WTC11 (cell line): ENCODE measurements around the gene TSSC4. TPM values are rescaled to one million over a fixed set of nuclear protein-coding genes. Genes with fewer than 3 reads are reported as not detected.

Source experiments
- ATAC-seq: fragments of 200-7000 bp; cut with Tn5 transposase; 2 replicates; pipeline ENCODE4 v1.10.0; 2021; ENCODE audit warnings: mild to moderate bottlenecking, moderate library complexity
- CTCF ChIA-PET: fragments of 300-600 bp; sonication (Branson Sonifier 250); formaldehyde crosslinking; loops from one replicate; lab custom pipeline; 2021; ENCODE audit warnings: antibody characterized with exemption; lab: Charles Lee
- POLR2A ChIA-PET: fragments of 350-600 bp; sonication (Branson Sonifier 250); formaldehyde crosslinking; loops from one replicate; lab custom pipeline; 2021; ENCODE audit warnings: antibody characterized with exemption; lab: Charles Lee
- DNase-seq: peaks from one replicate; pipeline ENCODE4 v3.0.0; 2021; ENCODE audit warnings: low spot score
- H3K27ac Mint-ChIP-seq: 2 replicates; pipeline ENCODE4 v1.8.0; 2021; ENCODE audit warnings: mixed read lengths
- H3K27me3 Mint-ChIP-seq: 2 replicates; pipeline ENCODE4 v1.8.0; 2021; ENCODE audit warnings: low read depth, mild to moderate bottlenecking, moderate library complexity, mixed read lengths
- H3K36me3 Mint-ChIP-seq: 2 replicates; pipeline ENCODE4 v1.8.0; 2021; ENCODE audit warnings: mixed read lengths
- H3K4me1 Mint-ChIP-seq: 2 replicates; pipeline ENCODE4 v1.8.0; 2022; ENCODE audit warnings: mixed read lengths
- H3K4me3 Mint-ChIP-seq: 2 replicates; pipeline ENCODE4 v1.8.0; 2021; ENCODE audit warnings: mild to moderate bottlenecking, moderate library complexity, mixed read lengths
- H3K9me3 Mint-ChIP-seq: 2 replicates; pipeline ENCODE4 v1.8.0; 2021; ENCODE audit warnings: mixed read lengths
- AR ChIP-seq: fragments of 250-450 bp; sonication (Bioruptor Pico); IDR thresholded peaks from 2 replicates; pipeline ENCODE4 v1.9.0; 2021; ENCODE audit warnings: mild to moderate bottlenecking
- ARID4B ChIP-seq: sonication (generic); formaldehyde crosslinking; IDR thresholded peaks from 2 replicates; pipeline ENCODE4 v1.8.0; 2023; ENCODE audit warnings: missing genetic modification reagents, mild to moderate bottlenecking, borderline replicate concordance
- CREM ChIP-seq: sonication (generic); formaldehyde crosslinking; IDR thresholded peaks from 2 replicates; pipeline ENCODE4 v1.8.1; 2022; ENCODE audit warnings: mild to moderate bottlenecking, missing genetic modification reagents, moderate library complexity
- E2F4 ChIP-seq: sonication (generic); formaldehyde crosslinking; IDR thresholded peaks from 2 replicates; pipeline ENCODE4 v1.8.1; 2022; ENCODE audit warnings: low read depth, mild to moderate bottlenecking, moderate library complexity, missing genetic modification reagents, borderline replicate concordance
- ELF4 ChIP-seq: sonication (generic); formaldehyde crosslinking; IDR thresholded peaks from 2 replicates; pipeline ENCODE4 v1.8.1; 2022; ENCODE audit warnings: low read depth, mild to moderate bottlenecking, moderate library complexity, missing genetic modification reagents
- EMX1 ChIP-seq: fragments of 250-450 bp; sonication (Bioruptor Pico); IDR thresholded peaks from 2 replicates; pipeline ENCODE4 v1.8.0; 2021; ENCODE audit warnings: mild to moderate bottlenecking
- ERG ChIP-seq: fragments of 250-450 bp; sonication (Bioruptor Pico); IDR thresholded peaks from 2 replicates; pipeline ENCODE4 v1.8.0; 2021; ENCODE audit warnings: mild to moderate bottlenecking
- ESRRA ChIP-seq: sonication (generic); formaldehyde crosslinking; IDR thresholded peaks from 2 replicates; pipeline ENCODE4 v1.8.1; 2022; ENCODE audit warnings: mild to moderate bottlenecking, missing genetic modification reagents, borderline replicate concordance
- FOXK1 ChIP-seq: sonication (generic); formaldehyde crosslinking; IDR thresholded peaks from 2 replicates; pipeline ENCODE4 v1.8.0; 2022; ENCODE audit warnings: mild to moderate bottlenecking, moderate library complexity, missing genetic modification reagents
- FOXP1 ChIP-seq: sonication (generic); formaldehyde crosslinking; IDR thresholded peaks from 2 replicates; pipeline ENCODE4 v1.8.0; 2022; ENCODE audit warnings: missing genetic modification reagents, mild to moderate bottlenecking, moderate library complexity, borderline replicate concordance
- GTF2I ChIP-seq: fragments of 250-450 bp; sonication (Bioruptor Pico); conservative IDR thresholded peaks from 2 replicates; pipeline ENCODE4 v1.4.0; 2021; ENCODE audit warnings: mild to moderate bottlenecking
- IRF2 ChIP-seq: sonication (generic); formaldehyde crosslinking; IDR thresholded peaks from 2 replicates; pipeline ENCODE4 v1.8.0; 2022; ENCODE audit warnings: low read depth, missing genetic modification reagents, borderline replicate concordance
- MAX ChIP-seq: sonication (generic); formaldehyde crosslinking; IDR thresholded peaks from 2 replicates; pipeline ENCODE4 v1.8.0; 2022; ENCODE audit warnings: mild to moderate bottlenecking, missing genetic modification reagents
- MXD4 ChIP-seq: fragments of 250-450 bp; sonication (Bioruptor Pico); IDR thresholded peaks from 2 replicates; pipeline ENCODE4 v1.8.0; 2021; ENCODE audit warnings: mild to moderate bottlenecking, moderate library complexity, borderline replicate concordance
- MYBL2 ChIP-seq: sonication (generic); formaldehyde crosslinking; IDR thresholded peaks from 2 replicates; pipeline ENCODE4 v1.8.1; 2023; ENCODE audit warnings: mild to moderate bottlenecking, moderate library complexity, missing genetic modification reagents
- OVOL2 ChIP-seq: fragments of 250-450 bp; sonication (Bioruptor Pico); IDR thresholded peaks from 2 replicates; pipeline ENCODE4 v1.9.0; 2021; ENCODE audit warnings: mild to moderate bottlenecking, borderline replicate concordance
- SMAD3 ChIP-seq: sonication (generic); formaldehyde crosslinking; IDR thresholded peaks from 2 replicates; pipeline ENCODE4 v1.8.0; 2022; ENCODE audit warnings: missing genetic modification reagents, mild to moderate bottlenecking, borderline replicate concordance
- ZBTB21 ChIP-seq: sonication (generic); formaldehyde crosslinking; IDR thresholded peaks from 2 replicates; pipeline ENCODE4 v1.8.1; 2023; ENCODE audit warnings: mild to moderate bottlenecking, missing genetic modification reagents, borderline replicate concordance
- ZNF121 ChIP-seq: sonication (generic); formaldehyde crosslinking; IDR thresholded peaks from 2 replicates; pipeline ENCODE4 v1.8.0; 2023; ENCODE audit warnings: missing genetic modification reagents
- total RNA-seq: library from RNA; stranded (reverse); gene quantifications from 3 replicates; pipeline ENCODE4 v1.2.3, GENCODE V29; 2021

The TSSC4 gene
- total RNA-seq, 1 experiment from 2014 or later = 41.4 TPM

- Mint-ChIP-seq H3K4me1 (no peaks in the 10 kb centered on the region), H3K27ac (no peak overlapping the region), H3K36me3 (no peaks in the 10 kb centered on the region), H3K27me3 (peaks cover 7% of the 10 kb centered on the region)
- no peak for DNase-seq
- CTCF ChIA-PET = no interaction called here
- TF ChIP-seq ARID4B (CRISPR knock-in tag) (no peak), AR (CRISPR knock-in tag) (no peak), ESRRA (CRISPR knock-in tag) (no peak), EMX1 (CRISPR knock-in tag) (no peak), IRF2 (CRISPR knock-in tag) (no peak), GTF2I (CRISPR knock-in tag) (no peak), SMAD3 (CRISPR knock-in tag) (no peak), E2F4 (no peak), FOXP1 (CRISPR knock-in tag) (no peak), ERG (CRISPR knock-in tag) (no peak), MXD4 (no peak), CREM (CRISPR knock-in tag) (no peak), MAX (no peak), ZBTB21 (CRISPR knock-in tag) (no peak), ZNF121 (CRISPR knock-in tag) (no peak), ELF4 (CRISPR knock-in tag) (no peak), MYBL2 (CRISPR knock-in tag) (no peak)
- TF ChIP-seq, all 79 proteins: peak for 0
- Mint-ChIP-seq H3K4me3 (no peak overlapping the region), H3K9me3 (no peaks in the 10 kb centered on the region)
- POLR2A ChIA-PET = no interaction called here
- ATAC-seq = no peak
These were observed 34.3 kb upstream of the TSSC4 start for GRCh38 chr11:2366276-2366675.

- Mint-ChIP-seq H3K27me3 (peaks cover 5% of the 10 kb centered on the region), H3K4me1 (no peaks in the 10 kb centered on the region), H3K36me3 (no peaks in the 10 kb centered on the region), H3K4me3 (no peak overlapping the region), H3K27ac (no peak overlapping the region), H3K9me3 (peaks cover 3% of the 10 kb centered on the region; the same call in 1 of the 2 replicates)
- ATAC-seq (no peak), DNase-seq (no peak)
- ChIA-PET CTCF (no interaction called here), POLR2A (no interaction called here)
- no peak for TF ChIP-seq OVOL2 (CRISPR knock-in tag)
- TF ChIP-seq FOXK1 (CRISPR knock-in tag) = no peak
These were observed 33.8 kb upstream of the TSSC4 start for GRCh38 chr11:2366733-2367132.
